CD4-positive, alpha-beta T cell treated with Interleukin-2 at 100 ng/mL for 4 hours (primary cell): ENCODE results near the gene PTH2.
"Not testable (repeated sequence)": the region's sequence is repeated elsewhere in the genome, so short reads cannot be mapped to it uniquely, and the experiment has no call there.

ENCODE experiments used
- DNase-seq: peaks from one replicate; pipeline ENCODE4 v3.0.0-alpha.2; 2020; ENCODE audit warnings: low spot score

PTH2 gene

DNA sequence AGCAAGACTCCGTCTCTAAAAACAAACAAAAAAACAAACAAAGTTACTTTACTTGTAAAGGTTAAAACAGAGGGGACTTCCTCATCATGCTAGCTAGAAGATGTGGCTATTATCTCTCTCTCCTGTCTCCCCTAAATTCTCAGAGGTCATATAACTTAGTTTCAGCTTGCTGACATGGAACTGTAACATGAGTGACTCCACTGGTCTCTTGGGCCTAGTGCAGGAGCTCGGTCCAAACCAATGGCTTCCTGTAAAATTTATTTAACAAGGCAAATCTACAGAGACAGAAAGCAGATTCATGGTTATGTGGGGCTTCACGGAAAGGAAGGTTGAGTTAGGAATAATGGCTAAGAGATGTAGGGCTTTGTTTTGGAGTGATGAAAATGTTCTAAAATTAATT, 44.7 kb downstream of the PTH2 start:
- DNase-seq, result no peak

DNA sequence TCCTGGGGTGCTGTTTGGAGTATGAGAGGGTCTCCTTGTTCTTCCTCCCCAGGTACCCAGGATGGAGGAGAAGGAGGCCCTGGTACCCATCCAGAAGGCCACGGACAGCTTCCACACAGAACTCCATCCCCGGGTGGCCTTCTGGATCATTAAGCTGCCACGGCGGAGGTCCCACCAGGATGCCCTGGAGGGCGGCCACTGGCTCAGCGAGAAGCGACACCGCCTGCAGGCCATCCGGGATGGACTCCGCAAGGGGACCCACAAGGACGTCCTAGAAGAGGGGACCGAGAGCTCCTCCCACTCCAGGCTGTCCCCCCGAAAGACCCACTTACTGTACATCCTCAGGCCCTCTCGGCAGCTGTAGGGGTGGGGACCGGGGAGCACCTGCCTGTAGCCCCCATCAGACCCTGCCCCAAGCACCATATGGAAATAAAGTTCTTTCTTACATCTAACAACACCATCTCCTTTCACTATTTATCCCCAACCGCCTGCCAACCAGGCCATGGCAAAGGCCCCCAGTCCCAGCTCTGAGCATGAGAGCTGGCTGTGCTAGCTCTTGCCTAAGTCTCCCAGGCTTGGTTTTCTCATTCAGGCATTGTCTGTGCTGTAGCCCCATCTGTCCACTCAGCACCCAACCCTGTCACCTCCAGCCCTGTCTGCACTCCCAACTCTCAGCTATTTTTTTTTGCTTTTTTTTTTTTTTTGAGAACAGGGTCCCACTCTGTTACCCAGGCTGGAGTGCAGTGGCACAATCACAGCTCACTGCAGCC, 48.4 kb downstream of the PTH2 start:
- DNase-seq, result no peak

DNA sequence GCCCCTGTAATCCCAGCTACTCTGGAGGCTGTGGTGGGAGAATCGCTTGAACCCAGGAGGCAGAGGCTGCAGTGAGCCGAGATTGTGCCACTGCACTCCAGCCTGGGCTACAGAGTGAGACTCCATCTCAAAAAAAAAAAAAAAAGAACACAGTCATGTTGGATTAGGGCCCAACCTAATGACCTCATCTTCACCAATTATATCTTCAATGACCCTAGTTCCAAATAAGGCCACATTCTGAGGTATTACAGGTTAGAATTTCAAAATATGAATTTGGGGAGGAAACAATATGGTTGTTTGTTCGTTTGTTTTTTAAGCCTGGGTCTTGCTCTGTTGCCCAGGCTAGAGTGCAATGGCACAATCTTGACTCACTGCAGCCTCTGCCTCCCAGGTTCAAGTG, 50.1 kb downstream of the PTH2 start:
- not testable (repeated sequence) for DNase-seq
